Loucy (cell line): ENCODE results near the gene SPATA3.

Experiments
- CTCF ChIP-seq: fragments of 200-600 bp; sonication (generic); conservative IDR thresholded peaks from 2 replicates; pipeline ENCODE4 v1.5.1; 2014; ENCODE audit warnings: mild to moderate bottlenecking, antibody characterized with exemption, low read length
- EZH2phosphoT487 ChIP-seq: fragments of 200-600 bp; IDR thresholded peaks from 2 replicates; pipeline ENCODE4 v1.6.1; 2018; ENCODE audit warnings: antibody characterized with exemption, mild to moderate bottlenecking, moderate library complexity, borderline replicate concordance

DNA sequence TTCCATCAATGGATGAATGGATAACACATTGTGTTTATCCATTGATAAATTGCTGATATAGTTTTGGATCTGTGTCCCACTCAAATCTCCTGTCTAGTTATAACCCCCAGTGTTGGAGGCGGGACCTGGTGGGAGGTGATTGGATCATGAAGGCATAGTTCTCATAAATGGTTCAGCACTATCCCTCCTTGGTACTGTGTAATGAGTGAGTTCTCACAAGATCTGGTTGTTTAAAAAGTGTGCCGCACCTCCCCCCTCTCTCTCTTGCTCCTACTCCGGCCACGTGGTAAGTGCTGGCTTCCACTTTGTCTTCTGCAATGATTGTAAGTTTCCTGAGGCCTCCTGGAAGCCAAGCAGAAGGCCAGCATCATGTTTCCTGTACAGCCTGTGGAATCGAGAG, 23.9 kb upstream of the SPATA3 start:
- no peak for TF ChIP-seq CTCF
- TF ChIP-seq EZH2phosphoT487: no peak
